ENCODE measurements around the gene CLIC3. TPM values are rescaled to one million over a fixed set of nuclear protein-coding genes. Genes with fewer than 3 reads are reported as not detected.
A peak's percentile ranks its signal among the peaks of the same experiment; 100 is the strongest.
"Not testable (repeated sequence)": the region's sequence is repeated elsewhere in the genome, so short reads cannot be mapped to it uniquely, and the experiment has no call there.

CLIC3 gene
- total RNA-seq, 1 donor: 2.5 TPM

DNA sequence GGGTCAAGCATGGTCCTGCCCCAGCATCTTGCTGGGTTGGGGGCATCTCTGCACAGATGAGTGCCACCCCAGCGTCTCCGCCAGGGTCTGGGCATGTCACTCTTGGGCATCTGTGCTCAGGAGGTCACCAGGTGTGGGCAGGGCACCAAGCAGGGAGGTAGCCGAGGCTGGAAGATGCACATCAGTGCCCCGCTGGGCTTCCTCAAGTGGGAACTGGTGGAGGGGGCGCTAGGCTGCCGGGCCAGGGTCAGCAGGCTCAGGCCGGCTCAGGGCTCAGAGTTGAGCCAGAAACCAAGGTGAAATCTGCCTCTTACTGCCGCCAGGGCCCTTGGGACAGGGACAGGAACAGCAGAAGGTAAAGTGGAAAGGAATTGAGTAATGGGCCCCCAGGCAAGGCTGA lies 39.6 kb upstream of the CLIC3 start:
- Histone ChIP-seq H3K36me3 (ENCODE audit: insufficient read depth, low read length) (peaks cover 5% of the 10 kb centered on the region), H3K27ac (ENCODE audit: low read depth, low read length) (no peak overlapping the region), H4K20me1 (ENCODE audit: insufficient read depth, low read length) (peaks cover 3% of the 10 kb centered on the region), H3K27me3 (ENCODE audit: insufficient read depth, low read length) (no peaks in the 10 kb centered on the region), H3K4me2 (ENCODE audit: insufficient read depth, low read length) (no peak overlapping the region), H3K4me3 (ENCODE audit: insufficient read depth, low read length) (no peak overlapping the region), H3K9me3 (ENCODE audit: low read depth, low read length) (no peaks in the 10 kb centered on the region), H3K79me2 (ENCODE audit: insufficient read depth, low read length) (no peaks in the 10 kb centered on the region), H3K4me1 (ENCODE audit: insufficient read depth, low read length) (no peaks in the 10 kb centered on the region), H2AFZ (ENCODE audit: low read length) (no peak overlapping the region)
- TF ChIP-seq, protein P1, sequence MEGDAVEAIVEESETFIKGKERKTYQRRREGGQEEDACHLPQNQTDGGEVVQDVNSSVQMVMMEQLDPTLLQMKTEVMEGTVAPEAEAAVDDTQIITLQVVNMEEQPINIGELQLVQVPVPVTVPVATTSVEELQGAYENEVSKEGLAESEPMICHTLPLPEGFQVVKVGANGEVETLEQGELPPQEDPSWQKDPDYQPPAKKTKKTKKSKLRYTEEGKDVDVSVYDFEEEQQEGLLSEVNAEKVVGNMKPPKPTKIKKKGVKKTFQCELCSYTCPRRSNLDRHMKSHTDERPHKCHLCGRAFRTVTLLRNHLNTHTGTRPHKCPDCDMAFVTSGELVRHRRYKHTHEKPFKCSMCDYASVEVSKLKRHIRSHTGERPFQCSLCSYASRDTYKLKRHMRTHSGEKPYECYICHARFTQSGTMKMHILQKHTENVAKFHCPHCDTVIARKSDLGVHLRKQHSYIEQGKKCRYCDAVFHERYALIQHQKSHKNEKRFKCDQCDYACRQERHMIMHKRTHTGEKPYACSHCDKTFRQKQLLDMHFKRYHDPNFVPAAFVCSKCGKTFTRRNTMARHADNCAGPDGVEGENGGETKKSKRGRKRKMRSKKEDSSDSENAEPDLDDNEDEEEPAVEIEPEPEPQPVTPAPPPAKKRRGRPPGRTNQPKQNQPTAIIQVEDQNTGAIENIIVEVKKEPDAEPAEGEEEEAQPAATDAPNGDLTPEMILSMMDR (IDR thresholded peaks at IDR 0.05; ENCODE audit: extremely low read depth, low read depth, low read length): no peak
- no peak for DNase-seq (ENCODE audit: insufficient read length, low spot score, missing footprints)

DNA sequence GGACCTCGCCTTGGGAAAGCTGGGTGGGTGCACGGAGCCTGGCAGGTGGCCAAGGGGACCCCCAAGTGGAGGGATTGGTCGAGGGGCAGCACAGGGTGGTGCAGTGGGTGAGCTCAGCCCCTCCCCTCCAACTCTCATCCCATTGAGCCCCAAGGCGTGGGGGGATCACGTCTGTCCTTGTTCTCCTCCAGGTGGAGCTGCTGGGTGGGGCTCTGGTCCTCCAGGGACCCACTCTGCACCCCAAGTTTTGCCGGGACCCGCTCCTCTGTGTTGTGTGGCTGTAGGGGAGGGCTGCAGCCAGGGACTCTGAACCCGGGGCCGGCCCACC lies 39.1 kb upstream of the CLIC3 start:
- H2AFZ ChIP-seq (ENCODE audit: low read length): no peak overlapping the region
- no peaks in the 10 kb centered on the region for H3K27me3 ChIP-seq (ENCODE audit: insufficient read depth, low read length)
- H3K4me1 ChIP-seq (ENCODE audit: insufficient read depth, low read length): no peaks in the 10 kb centered on the region
- no peaks in the 10 kb centered on the region for H3K9me3 ChIP-seq (ENCODE audit: low read depth, low read length)
- no peak overlapping the region for H3K27ac ChIP-seq (ENCODE audit: low read depth, low read length)
- TF ChIP-seq, protein P1 (IDR thresholded peaks at IDR 0.05; ENCODE audit: extremely low read depth, low read depth, low read length): peak; percentile 26
- peaks cover 5% of the 10 kb centered on the region for H3K36me3 ChIP-seq (ENCODE audit: insufficient read depth, low read length)
- no peaks in the 10 kb centered on the region for H3K79me2 ChIP-seq (ENCODE audit: insufficient read depth, low read length)
- H3K4me2 ChIP-seq (ENCODE audit: insufficient read depth, low read length): no peak overlapping the region
- no peak overlapping the region for H3K4me3 ChIP-seq (ENCODE audit: insufficient read depth, low read length)
- DNase-seq (ENCODE audit: insufficient read length, low spot score, missing footprints): no peak
- peaks cover 3% of the 10 kb centered on the region for H4K20me1 ChIP-seq (ENCODE audit: insufficient read depth, low read length)

DNA sequence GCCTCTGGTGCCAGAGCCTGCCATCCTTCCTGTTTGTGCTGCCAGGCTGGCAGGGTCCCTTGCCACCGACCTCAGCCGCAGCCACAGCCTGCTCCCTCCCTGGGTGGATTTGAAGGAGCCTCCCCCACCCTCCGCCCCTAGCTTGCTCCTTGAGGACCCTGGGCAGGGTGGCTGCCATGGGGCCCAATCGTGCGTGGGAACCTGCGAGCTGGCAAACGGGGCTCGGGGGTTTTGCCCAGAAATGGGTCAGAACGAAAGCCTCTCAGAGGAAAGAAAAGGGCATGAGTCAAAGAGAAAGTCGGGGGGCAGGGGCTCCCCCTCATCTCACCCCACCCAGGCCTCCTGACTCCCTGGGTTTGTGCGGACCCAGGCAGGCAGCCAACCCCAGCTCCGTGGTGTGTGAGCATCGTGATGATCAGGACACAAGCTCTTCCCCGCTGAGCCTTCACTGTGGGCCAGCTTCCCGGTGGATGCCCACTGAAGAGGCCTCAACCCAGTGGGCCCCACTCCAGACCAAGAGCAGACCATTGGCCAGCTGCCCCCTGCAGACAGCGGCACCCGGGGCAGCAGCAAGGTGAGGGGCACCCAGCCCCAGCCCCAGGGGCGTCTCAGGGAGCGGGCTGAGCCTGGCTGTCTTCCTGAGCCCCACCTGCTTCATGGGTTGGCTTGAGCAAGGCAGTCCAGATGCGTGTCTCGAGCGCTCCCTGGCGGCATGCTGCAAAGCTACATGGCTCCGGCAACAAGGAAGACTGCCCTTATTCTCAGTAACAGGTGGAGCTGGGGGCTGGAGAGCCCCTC lies 38.5 kb upstream of the CLIC3 start:
- Histone ChIP-seq H3K36me3 (ENCODE audit: insufficient read depth, low read length) (peaks cover 5% of the 10 kb centered on the region), H3K9me3 (ENCODE audit: low read depth, low read length) (no peaks in the 10 kb centered on the region), H2AFZ (ENCODE audit: low read length) (no peak overlapping the region), H3K79me2 (ENCODE audit: insufficient read depth, low read length) (no peaks in the 10 kb centered on the region), H3K4me3 (ENCODE audit: insufficient read depth, low read length) (no peak overlapping the region), H3K27me3 (ENCODE audit: insufficient read depth, low read length) (no peaks in the 10 kb centered on the region), H3K27ac (ENCODE audit: low read depth, low read length) (no peak overlapping the region), H3K4me2 (ENCODE audit: insufficient read depth, low read length) (peak overlapping the region; percentile 44), H3K4me1 (ENCODE audit: insufficient read depth, low read length) (no peaks in the 10 kb centered on the region), H4K20me1 (ENCODE audit: insufficient read depth, low read length) (peaks cover 3% of the 10 kb centered on the region)
- TF ChIP-seq, protein P1 (IDR thresholded peaks at IDR 0.05; ENCODE audit: extremely low read depth, low read depth, low read length): peak; percentile 88
- peak; percentile 99 for DNase-seq (ENCODE audit: insufficient read length, low spot score, missing footprints)

DNA sequence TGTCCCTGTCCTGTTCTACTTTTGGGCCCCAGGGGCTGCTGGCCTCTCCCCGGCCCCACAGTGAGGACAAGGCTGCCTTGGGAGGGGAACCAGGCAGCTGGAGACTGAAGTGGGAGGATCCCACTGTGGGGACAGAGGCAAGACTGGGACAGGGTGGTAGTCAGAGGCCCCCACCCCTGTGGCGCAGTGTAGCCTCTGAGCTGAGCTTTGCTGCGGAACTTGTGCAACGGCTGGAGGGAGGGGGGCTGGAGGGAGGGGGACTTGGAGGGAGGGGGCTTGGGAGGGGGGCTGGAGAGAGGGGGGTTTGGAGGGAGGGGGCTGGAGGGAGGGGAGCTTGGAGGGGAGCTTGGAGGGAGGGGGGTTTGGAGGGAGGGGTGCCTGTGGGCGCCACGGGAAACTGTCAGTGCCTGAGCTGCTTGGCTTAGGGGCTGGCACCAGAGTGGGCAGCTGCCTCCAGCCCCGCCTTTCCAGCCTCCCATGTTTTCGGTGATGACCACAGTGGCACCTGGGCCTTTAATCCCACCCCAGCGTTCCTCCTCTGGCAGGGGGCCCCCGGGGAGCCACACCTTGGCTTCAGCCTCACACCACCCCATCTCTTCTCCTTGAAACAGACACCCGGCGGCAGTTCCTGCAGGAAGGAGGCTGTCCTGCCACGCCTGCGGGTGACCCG lies 37.8 kb upstream of the CLIC3 start:
- Histone ChIP-seq H2AFZ (ENCODE audit: low read length) (no peak overlapping the region), H3K4me2 (ENCODE audit: insufficient read depth, low read length) (no peak overlapping the region), H3K4me1 (ENCODE audit: insufficient read depth, low read length) (peaks cover under 1% of the 10 kb centered on the region), H3K4me3 (ENCODE audit: insufficient read depth, low read length) (no peak overlapping the region), H3K9me3 (ENCODE audit: low read depth, low read length) (no peaks in the 10 kb centered on the region), H4K20me1 (ENCODE audit: insufficient read depth, low read length) (peaks cover 5% of the 10 kb centered on the region), H3K27ac (ENCODE audit: low read depth, low read length) (no peak overlapping the region), H3K79me2 (ENCODE audit: insufficient read depth, low read length) (no peaks in the 10 kb centered on the region), H3K36me3 (ENCODE audit: insufficient read depth, low read length) (peaks cover 2% of the 10 kb centered on the region), H3K27me3 (ENCODE audit: insufficient read depth, low read length) (no peaks in the 10 kb centered on the region)
- no peak for DNase-seq (ENCODE audit: insufficient read length, low spot score, missing footprints)
- TF ChIP-seq, protein P1 (IDR thresholded peaks at IDR 0.05; ENCODE audit: extremely low read depth, low read depth, low read length): no peak

DNA sequence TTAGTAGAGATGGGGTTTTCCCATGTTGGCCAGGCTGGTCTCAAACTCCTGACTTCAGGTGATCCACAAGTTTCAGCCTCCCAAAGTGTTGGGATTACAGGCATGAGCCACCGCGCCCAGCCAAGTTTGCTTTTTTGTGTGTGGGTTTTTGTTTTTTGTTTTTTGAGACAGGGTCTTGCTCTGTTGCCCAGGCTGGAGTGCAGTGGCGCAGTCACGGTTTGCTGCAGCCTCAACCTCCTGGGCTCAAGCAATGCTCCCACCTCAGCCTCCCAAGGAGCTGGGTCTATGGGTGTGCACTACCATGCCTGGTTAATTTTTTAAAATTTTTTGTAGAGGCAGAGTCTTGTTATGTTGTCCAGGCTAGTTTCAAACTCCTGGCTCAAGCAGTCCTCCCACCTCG lies 37.1 kb upstream of the CLIC3 start:
- not testable (repeated sequence) for H3K36me3 ChIP-seq (ENCODE audit: insufficient read depth, low read length); H3K4me1 ChIP-seq (ENCODE audit: insufficient read depth, low read length); H3K27ac ChIP-seq (ENCODE audit: low read depth, low read length); H3K27me3 ChIP-seq (ENCODE audit: insufficient read depth, low read length); H4K20me1 ChIP-seq (ENCODE audit: insufficient read depth, low read length); H3K79me2 ChIP-seq (ENCODE audit: insufficient read depth, low read length); H3K9me3 ChIP-seq (ENCODE audit: low read depth, low read length); H3K4me3 ChIP-seq (ENCODE audit: insufficient read depth, low read length); H3K4me2 ChIP-seq (ENCODE audit: insufficient read depth, low read length); H2AFZ ChIP-seq (ENCODE audit: low read length); DNase-seq (ENCODE audit: insufficient read length, low spot score, missing footprints)
